ENCODE results near the gene IDE.

The IDE gene

GRCh38 chr10:92420546-92421275 is 153.2 kb downstream of the IDE start:
- no peak for TF ChIP-seq RAD21 (IDR thresholded peaks at IDR 0.05; ENCODE audit: low read depth)

DNA sequence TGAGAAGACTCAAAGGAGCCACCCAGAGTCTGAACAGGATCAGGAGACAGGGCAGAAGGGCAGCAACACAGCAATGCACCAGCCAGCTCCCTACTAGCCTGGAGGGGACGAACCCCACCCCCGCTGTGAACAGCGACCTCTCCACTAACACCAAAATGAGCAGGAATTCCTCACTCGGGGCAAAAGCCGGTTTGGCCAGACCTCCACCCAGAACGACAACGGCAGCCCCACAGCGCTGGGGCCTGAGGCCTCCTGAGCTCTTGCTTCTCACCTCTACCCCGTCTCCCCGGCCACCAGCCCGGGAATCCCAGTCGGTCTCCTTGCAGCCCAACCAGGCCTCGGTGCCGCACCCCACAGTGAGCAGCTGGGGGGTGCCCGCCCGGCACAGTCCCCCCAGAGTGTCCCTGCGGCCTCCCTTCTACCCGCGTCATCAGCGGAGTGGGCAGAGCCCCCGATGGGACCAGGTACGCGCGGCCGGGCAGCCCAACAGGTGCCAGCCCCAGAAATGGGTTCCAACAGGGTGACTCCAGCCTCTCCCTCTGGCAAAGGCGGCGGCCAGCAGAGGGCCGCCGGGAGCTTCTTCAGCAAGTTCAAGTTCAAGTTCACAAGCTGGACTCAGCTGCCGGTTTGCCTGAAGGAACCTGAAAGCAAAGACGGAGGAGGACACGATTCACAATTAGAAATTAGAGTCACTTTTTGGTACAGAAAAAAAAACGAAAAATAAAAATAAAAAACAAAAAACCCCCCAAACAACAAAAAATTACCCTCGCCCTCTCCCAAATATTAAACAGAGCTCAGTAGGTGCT is 153.9 kb downstream of the IDE start:
- no peak for TF ChIP-seq MAX (IDR thresholded peaks at IDR 0.05)

GRCh38 chr10:92418891-92419290 is 155.0 kb downstream of the IDE start:
- no peak for TF ChIP-seq REST (IDR thresholded peaks at IDR 0.05; ENCODE audit: low read depth)
- no peak for TF ChIP-seq TEAD4 (IDR thresholded peaks at IDR 0.05)
- TF ChIP-seq MAX (IDR thresholded peaks at IDR 0.05): no peak
- TF ChIP-seq ZBTB7A (IDR thresholded peaks at IDR 0.05; ENCODE audit: low read depth): no peak
- no peak for TF ChIP-seq EGR1 (IDR thresholded peaks at IDR 0.05)
- no peak for TF ChIP-seq RAD21 (IDR thresholded peaks at IDR 0.05; ENCODE audit: low read depth)
- TF ChIP-seq NFIC (IDR thresholded peaks at IDR 0.05): no peak
- no peak for TF ChIP-seq FOXM1 (IDR thresholded peaks at IDR 0.05; ENCODE audit: borderline replicate concordance, low read depth)
- TF ChIP-seq EP300 (IDR thresholded peaks at IDR 0.05; ENCODE audit: borderline replicate concordance): no peak
- no peak for TF ChIP-seq USF1 (IDR thresholded peaks at IDR 0.05)
- TF ChIP-seq TCF12 (IDR thresholded peaks at IDR 0.05; ENCODE audit: low read depth): no peak
- no peak for TF ChIP-seq TAF1 (IDR thresholded peaks at IDR 0.05; ENCODE audit: low read depth)
- no peak for TF ChIP-seq CEBPB (IDR thresholded peaks at IDR 0.05)
- no peak for TF ChIP-seq CREB1 (IDR thresholded peaks at IDR 0.05; ENCODE audit: low read depth)

DNA sequence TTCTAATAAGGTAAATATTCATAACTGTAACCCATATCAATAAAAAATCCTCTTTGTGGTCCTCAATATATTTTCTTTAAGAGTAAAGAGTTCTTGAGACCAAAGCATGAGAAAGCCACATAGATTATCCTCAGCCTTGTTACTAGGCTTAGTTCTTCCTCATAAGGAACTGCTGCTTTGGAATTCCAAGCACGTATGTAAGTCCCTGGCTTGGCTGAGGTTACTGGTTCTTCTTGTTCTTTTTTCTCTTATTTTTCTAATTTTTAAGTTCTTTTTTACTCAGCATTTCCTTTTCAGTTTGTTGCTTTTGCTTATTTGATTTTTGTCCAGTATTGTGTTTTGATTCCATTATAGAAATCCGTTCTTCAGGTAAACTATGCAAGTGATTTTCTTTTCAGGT is 155.7 kb downstream of the IDE start:
- no peak for TF ChIP-seq EGR1 (IDR thresholded peaks at IDR 0.05)
- no peak for TF ChIP-seq RAD21 (IDR thresholded peaks at IDR 0.05; ENCODE audit: low read depth)
- no peak for TF ChIP-seq REST (IDR thresholded peaks at IDR 0.05; ENCODE audit: low read depth)
- TF ChIP-seq ZBTB7A (IDR thresholded peaks at IDR 0.05; ENCODE audit: low read depth): no peak
- no peak for TF ChIP-seq TAF1 (IDR thresholded peaks at IDR 0.05; ENCODE audit: low read depth)
- TF ChIP-seq USF1 (IDR thresholded peaks at IDR 0.05): no peak
- TF ChIP-seq NFIC (IDR thresholded peaks at IDR 0.05): no peak
- TF ChIP-seq EP300 (IDR thresholded peaks at IDR 0.05; ENCODE audit: borderline replicate concordance): no peak
- TF ChIP-seq CREB1 (IDR thresholded peaks at IDR 0.05; ENCODE audit: low read depth): no peak
- no peak for TF ChIP-seq FOXM1 (IDR thresholded peaks at IDR 0.05; ENCODE audit: borderline replicate concordance, low read depth)
- no peak for TF ChIP-seq TCF12 (IDR thresholded peaks at IDR 0.05; ENCODE audit: low read depth)

DNA sequence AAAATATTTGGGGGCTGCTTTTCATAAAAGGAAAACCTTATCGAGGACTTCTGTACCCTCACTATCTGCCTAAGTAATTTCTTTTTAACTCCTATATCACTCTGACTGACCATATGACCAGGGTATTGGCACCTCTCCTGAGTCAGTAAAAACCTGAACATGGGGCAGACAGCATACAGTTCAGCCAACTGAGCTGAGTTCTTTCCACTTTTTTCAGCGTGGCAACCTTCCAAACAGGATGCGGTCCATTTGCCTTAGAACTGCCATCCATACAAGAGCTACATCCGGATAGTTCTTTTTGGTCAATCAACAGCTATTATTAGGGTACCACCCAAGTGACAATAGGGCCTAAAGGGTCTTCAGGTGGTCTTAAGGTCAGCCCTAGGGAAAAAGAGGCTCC is 160.4 kb downstream of the IDE start:
- no peak for TF ChIP-seq RAD21 (IDR thresholded peaks at IDR 0.05; ENCODE audit: low read depth)
- no peak for TF ChIP-seq REST (IDR thresholded peaks at IDR 0.05; ENCODE audit: low read depth)
- no peak for TF ChIP-seq YY1 (IDR thresholded peaks at IDR 0.05; ENCODE audit: low read depth)
- no peak for TF ChIP-seq ZBTB7A (IDR thresholded peaks at IDR 0.05; ENCODE audit: low read depth)
- TF ChIP-seq TCF12 (IDR thresholded peaks at IDR 0.05; ENCODE audit: low read depth): no peak
- TF ChIP-seq CEBPB (IDR thresholded peaks at IDR 0.05): no peak
- no peak for TF ChIP-seq CREB1 (IDR thresholded peaks at IDR 0.05; ENCODE audit: low read depth)
- no peak for TF ChIP-seq TAF1 (IDR thresholded peaks at IDR 0.05; ENCODE audit: low read depth)
- no peak for TF ChIP-seq TEAD4 (IDR thresholded peaks at IDR 0.05)
- no peak for TF ChIP-seq MAX (IDR thresholded peaks at IDR 0.05)
- TF ChIP-seq FOXM1 (IDR thresholded peaks at IDR 0.05; ENCODE audit: borderline replicate concordance, low read depth): no peak

Data from Ishikawa (cell line).